Mammary epithelial cell (primary cell): ENCODE data around the gene BCAS3.

Experiments used
- EZH2 ChIP-seq: IDR thresholded peaks from 2 replicates; pipeline ENCODE4 v1.6.1; 2012; ENCODE audit warnings: low read length, inconsistent platforms, borderline replicate concordance
- TF ChIP-seq, protein P1 (sequence below), 2 donors: IDR thresholded peaks in 1 of 2; conservative IDR thresholded peaks in 1 of 2; 2 replicates each; pipeline ENCODE4 v1.5.1; 2011 to 2012; ENCODE audit warnings: inconsistent platforms in 2 of 2, low read length in 2 of 2, mild to moderate bottlenecking in 2 of 2, control low read depth in 1 of 2, low read depth in 1 of 2; ENCODE audit not compliant: insufficient read depth in 1 of 2; ENCODE audit errors: extremely low read depth in 1 of 2

DNA sequence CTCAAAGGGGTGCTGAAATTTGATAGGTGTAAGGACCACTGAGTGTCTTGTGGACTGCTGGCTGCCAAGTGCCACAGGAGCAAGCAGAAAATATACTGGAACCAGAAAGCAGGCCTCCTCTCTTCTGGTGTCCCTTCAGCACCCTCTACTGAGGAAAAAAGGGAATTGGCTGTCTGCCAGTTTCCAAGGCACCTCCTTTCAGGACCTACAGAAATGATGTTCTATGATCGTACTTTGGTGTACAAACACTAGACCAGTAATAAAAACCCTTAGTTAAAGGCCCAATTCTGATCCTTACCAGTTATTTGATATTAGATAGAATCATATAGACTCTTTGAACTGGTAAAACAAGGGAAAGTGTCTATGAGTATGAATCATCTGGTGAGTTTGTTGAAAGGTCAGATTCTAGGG lies 35.8 kb upstream of the BCAS3 start:
- TF ChIP-seq, protein P1, sequence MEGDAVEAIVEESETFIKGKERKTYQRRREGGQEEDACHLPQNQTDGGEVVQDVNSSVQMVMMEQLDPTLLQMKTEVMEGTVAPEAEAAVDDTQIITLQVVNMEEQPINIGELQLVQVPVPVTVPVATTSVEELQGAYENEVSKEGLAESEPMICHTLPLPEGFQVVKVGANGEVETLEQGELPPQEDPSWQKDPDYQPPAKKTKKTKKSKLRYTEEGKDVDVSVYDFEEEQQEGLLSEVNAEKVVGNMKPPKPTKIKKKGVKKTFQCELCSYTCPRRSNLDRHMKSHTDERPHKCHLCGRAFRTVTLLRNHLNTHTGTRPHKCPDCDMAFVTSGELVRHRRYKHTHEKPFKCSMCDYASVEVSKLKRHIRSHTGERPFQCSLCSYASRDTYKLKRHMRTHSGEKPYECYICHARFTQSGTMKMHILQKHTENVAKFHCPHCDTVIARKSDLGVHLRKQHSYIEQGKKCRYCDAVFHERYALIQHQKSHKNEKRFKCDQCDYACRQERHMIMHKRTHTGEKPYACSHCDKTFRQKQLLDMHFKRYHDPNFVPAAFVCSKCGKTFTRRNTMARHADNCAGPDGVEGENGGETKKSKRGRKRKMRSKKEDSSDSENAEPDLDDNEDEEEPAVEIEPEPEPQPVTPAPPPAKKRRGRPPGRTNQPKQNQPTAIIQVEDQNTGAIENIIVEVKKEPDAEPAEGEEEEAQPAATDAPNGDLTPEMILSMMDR (conservative IDR thresholded peaks at IDR 0.05 in 1 of 2, IDR thresholded peaks at IDR 0.05 in 1 of 2; ENCODE audit: extremely low read depth in 1 of 2, insufficient read depth in 1 of 2, low read depth in 1 of 2, low read length in 2 of 2): peak; percentile 35 to 62
- no peak for TF ChIP-seq EZH2
